ENCODE results near the gene TRHDE. TPM values are rescaled to one million over a fixed set of nuclear protein-coding genes. Genes with fewer than 3 reads are reported as not detected.

The TRHDE gene
- polyA plus RNA-seq, 2 of the 4 experiments (the other 2 are of a cell fraction): 0.16 to 0.32 TPM

- FAIRE-seq: no peak
- 19% methylated on average over 2 of the region's 2 CpGs for WGBS (ENCODE audit: missing lambda C conversion rate)
- ATAC-seq: no peak
Measured at GRCh38 chr12:72642706-72643105, 370.5 kb downstream of the TRHDE start.

GRCh38 chr12:72647139-72647538 lies 375.0 kb downstream of the TRHDE start:
- Histone ChIP-seq H3K4me2 (no peak overlapping the region), H3K27ac (no peak overlapping the region), H3K4me3 (no peak overlapping the region), H3K4me1 (no peaks in the 10 kb centered on the region), H3K9me3 (no peaks in the 10 kb centered on the region)
- ChIA-PET POLR2A (no interaction called here), CTCF (no interaction called here)
- no peak for ATAC-seq
- DNase-seq (ENCODE audit: low read depth in 1 of 2, low spot score in 1 of 2): no peak
- no peak for TF ChIP-seq ATOH8 (CRISPR knock-in tag; IDR thresholded peaks at IDR 0.05; ENCODE audit: low read depth)
- no peak for TF ChIP-seq ZFP36 (IDR thresholded peaks at IDR 0.05; ENCODE audit: borderline replicate concordance, partially characterized antibody)
- TF ChIP-seq EHF (CRISPR knock-in tag; IDR thresholded peaks at IDR 0.05): no peak
- no peak for TF ChIP-seq CHD2 (IDR thresholded peaks at IDR 0.05; ENCODE audit: low read length, partially characterized antibody)
- no peak for TF ChIP-seq EP300 (IDR thresholded peaks at IDR 0.05)
- TF ChIP-seq HOXA7 (CRISPR knock-in tag; IDR thresholded peaks at IDR 0.05): no peak
- TF ChIP-seq SMC3 (IDR thresholded peaks at IDR 0.05): no peak
- TF ChIP-seq FOXS1 (CRISPR knock-in tag; IDR thresholded peaks at IDR 0.05): no peak
- no peak for TF ChIP-seq E2F6 (IDR thresholded peaks at IDR 0.05; ENCODE audit: borderline replicate concordance, low read depth)
- no peak for TF ChIP-seq HMGXB4 (CRISPR knock-in tag; IDR thresholded peaks at IDR 0.05; ENCODE audit: borderline replicate concordance)
- no peak for TF ChIP-seq MYC (IDR thresholded peaks at IDR 0.05; ENCODE audit: borderline replicate concordance, low read length)
- no peak for TF ChIP-seq ZNF302 (CRISPR knock-in tag; IDR thresholded peaks at IDR 0.05)
- TF ChIP-seq RFX5 (IDR thresholded peaks at IDR 0.05): no peak
- TF ChIP-seq CEBPB (IDR thresholded peaks at IDR 0.05): no peak
- no peak for TF ChIP-seq POLR2A (IDR thresholded peaks at IDR 0.05; ENCODE audit: low read length)
- FAIRE-seq: no peak

More at GRCh38 chr12:72642706-72643105, 370.5 kb downstream of the TRHDE start:
- POLR2A ChIA-PET: no interaction called here
- no peaks in the 10 kb centered on the region for H3K4me1 ChIP-seq
- no peaks in the 10 kb centered on the region for H3K9me3 ChIP-seq
- no peak overlapping the region for H3K27ac ChIP-seq
- no peak for DNase-seq (ENCODE audit: low read depth in 1 of 2, low spot score in 1 of 2)
- CTCF ChIA-PET: no interaction called here
- no peak overlapping the region for H3K4me2 ChIP-seq
- no peak overlapping the region for H3K4me3 ChIP-seq
- TF ChIP-seq NR3C1 (IDR thresholded peaks at IDR 0.05): no peak
- no peak for TF ChIP-seq MYC (IDR thresholded peaks at IDR 0.05; ENCODE audit: borderline replicate concordance, low read length)
- TF ChIP-seq TP53 (CRISPR knock-in tag; IDR thresholded peaks at IDR 0.05): no peak

GRCh38 chr12:72658615-72659014 lies 386.4 kb downstream of the TRHDE start:
- Histone ChIP-seq H3K9me3 (no peaks in the 10 kb centered on the region), H3K4me1 (no peaks in the 10 kb centered on the region), H3K4me3 (no peak overlapping the region), H3K4me2 (no peak overlapping the region), H3K27ac (no peak overlapping the region)
- no peak for DNase-seq (ENCODE audit: low read depth in 1 of 2, low spot score in 1 of 2)
- ATAC-seq: no peak
- POLR2A ChIA-PET: no interaction called here
- CTCF ChIA-PET: no interaction called here
- FAIRE-seq: no peak
- TF ChIP-seq RCOR1 (IDR thresholded peaks at IDR 0.05; ENCODE audit: low read depth, low read length) (no peak), JUN (IDR thresholded peaks at IDR 0.05) (no peak), KDM5A (IDR thresholded peaks at IDR 0.05) (no peak), E2F6 (IDR thresholded peaks at IDR 0.05; ENCODE audit: borderline replicate concordance, low read depth) (no peak), MAZ (IDR thresholded peaks at IDR 0.05; ENCODE audit: borderline replicate concordance, low read depth, low read length) (no peak), ATOH8 (CRISPR knock-in tag; IDR thresholded peaks at IDR 0.05; ENCODE audit: low read depth) (no peak), GATA3 (IDR thresholded peaks at IDR 0.05; ENCODE audit: borderline replicate concordance) (no peak), HOXA7 (CRISPR knock-in tag; IDR thresholded peaks at IDR 0.05) (no peak), SMC3 (IDR thresholded peaks at IDR 0.05) (no peak), BCL3 (IDR thresholded peaks at IDR 0.05) (no peak), NR3C1 (IDR thresholded peaks at IDR 0.05) (no peak), KDM1A (IDR thresholded peaks at IDR 0.05; ENCODE audit: low read depth) (no peak), CHD4 (IDR thresholded peaks at IDR 0.05; ENCODE audit: borderline replicate concordance) (no peak), PBX3 (IDR thresholded peaks at IDR 0.05) (no peak), RAD21 (conservative IDR thresholded peaks at IDR 0.05 in 1 of 2, IDR thresholded peaks at IDR 0.05 in 1 of 2) (no peak), MAX (IDR thresholded peaks at IDR 0.05) (no peak), ZC3H11A (IDR thresholded peaks at IDR 0.05) (no peak), CEBPB (IDR thresholded peaks at IDR 0.05) (no peak)

Measured in A549 (cell line).